Endothelial cell of umbilical vein (primary cell): Measurements from ENCODE around the gene BIN1. TPM values are rescaled to one million over a fixed set of nuclear protein-coding genes. Genes with fewer than 3 reads are reported as not detected.

ENCODE experiments used
- BruUV-seq: library from RNA; stranded (reverse); fragments of 400-500 nt; replicated peaks from 2 replicates; lab custom pipeline; 2021; lab: Mats Ljungman, UMichigan
- CTCF ChIA-PET: fragments of 300-600, 350-600 bp; sonication (Branson Sonifier 250); formaldehyde crosslinking; loops from one replicate; lab custom pipeline; 2021; ENCODE audit warnings: antibody characterized with exemption, inconsistent platforms; lab: Charles Lee
- POLR2A ChIA-PET: fragments of 300-600, 350-600 bp; sonication (Branson Sonifier 250); formaldehyde crosslinking; loops from one replicate; lab custom pipeline; 2021; ENCODE audit warnings: antibody characterized with exemption, inconsistent platforms; lab: Charles Lee
- DNase-seq: peaks from one replicate; pipeline ENCODE4 v3.0.0-alpha.2; 2011; ENCODE audit warnings: low read depth, low spot score
- FAIRE-seq: peaks from 2 replicates; lab custom pipeline; 2011; peaks lifted over from hg19 to GRCh38; lab: Jason Lieb, UNC
- H2AFZ ChIP-seq: 2 replicates; pipeline ENCODE4 v1.6.0; 2012; ENCODE audit warnings: low read depth, low read length, control low read depth, inconsistent platforms
- H3K27ac ChIP-seq: 2 replicates; pipeline ENCODE4 v1.5.1; 2011; ENCODE audit warnings: low read depth, mild to moderate bottlenecking, control low read depth, low read length, moderate library complexity; ENCODE audit not compliant: insufficient read depth
- H3K27me3 ChIP-seq, 2 experiments: 2 replicates each; pipeline versions ENCODE4 v1.6.0 to v1.6.1; 2011; ENCODE audit warnings: low read length in 2 of 2, mixed read lengths in 1 of 2; ENCODE audit not compliant: control insufficient read depth in 2 of 2, insufficient read depth in 2 of 2
- H3K36me3 ChIP-seq, 2 experiments: 2 replicates in 1 of 2; 3 replicates in 1 of 2; pipeline ENCODE4 v1.5.1; 2011; ENCODE audit warnings: low read length in 2 of 2, mild to moderate bottlenecking in 1 of 2, moderate library complexity in 1 of 2; ENCODE audit not compliant: control insufficient read depth in 2 of 2, insufficient read depth in 2 of 2; ENCODE audit errors: extremely low read depth in 1 of 2
- H3K4me1 ChIP-seq: 3 replicates; pipeline ENCODE4 v1.5.1; 2011; ENCODE audit warnings: mild to moderate bottlenecking, low read length; ENCODE audit not compliant: control insufficient read depth, insufficient read depth; ENCODE audit errors: extremely low read depth
- H3K4me2 ChIP-seq: 2 replicates; pipeline ENCODE4 v1.6.1; 2011; ENCODE audit warnings: low read length, control low read depth, mixed read lengths; ENCODE audit not compliant: insufficient read depth
- H3K4me3 ChIP-seq, 3 experiments: fragments of 200-600 bp in 1 of 3; sonication (generic), shearing (Covaris generic) in 1 of 3; replicated peaks in 1 of 3; 2 replicates each; pipeline ENCODE4 v1.5.1; 2011 to 2016; ENCODE audit warnings: control low read depth in 3 of 3, low read length in 3 of 3, mild to moderate bottlenecking in 2 of 3, inconsistent platforms in 1 of 3, low read depth in 1 of 3, moderate library complexity in 1 of 3; ENCODE audit not compliant: insufficient read depth in 1 of 3
- H3K79me2 ChIP-seq: 2 replicates; pipeline ENCODE4 v1.6.0; 2012; ENCODE audit warnings: low read length, inconsistent platforms; ENCODE audit not compliant: control insufficient read depth, insufficient read depth
- H3K9ac ChIP-seq: replicated peaks from 2 replicates; pipeline ENCODE3; 2011; ENCODE audit warnings: low read length, control low read depth; ENCODE audit not compliant: insufficient read depth; ENCODE audit errors: extremely low read depth
- H3K9me1 ChIP-seq: replicated peaks from 3 replicates; pipeline ENCODE4 v1.6.0; 2011; ENCODE audit warnings: mild to moderate bottlenecking, low read length; ENCODE audit not compliant: control insufficient read depth, insufficient read depth; ENCODE audit errors: extremely low read depth
- H3K9me3 ChIP-seq: replicated peaks from 2 replicates; pipeline ENCODE4 v1.5.1; 2012; ENCODE audit warnings: low read length, inconsistent platforms; ENCODE audit not compliant: control insufficient read depth, insufficient read depth
- H4K20me1 ChIP-seq: replicated peaks from 2 replicates; pipeline ENCODE3; 2011; ENCODE audit warnings: mild to moderate bottlenecking, low read length; ENCODE audit not compliant: control insufficient read depth, insufficient read depth; ENCODE audit errors: extremely low read depth
- CTCF ChIP-seq, 2 donors: IDR thresholded peaks; 1 replicate in 1 of 2; 2 replicates in 1 of 2; pipeline ENCODE4 v1.5.1; 2011; ENCODE audit warnings: low read length in 2 of 2, mild to moderate bottlenecking in 2 of 2, moderate library complexity in 2 of 2, control low read depth in 1 of 2, inconsistent platforms in 1 of 2, low read depth in 1 of 2; ENCODE audit not compliant: insufficient read depth in 1 of 2; ENCODE audit errors: extremely low read depth in 1 of 2
- EZH2 ChIP-seq: IDR thresholded peaks from 2 replicates; pipeline ENCODE4 v1.6.1; 2012; ENCODE audit warnings: borderline replicate concordance, low read depth, mild to moderate bottlenecking, moderate library complexity, low read length, inconsistent platforms; ENCODE audit not compliant: severe bottlenecking
- FOS ChIP-seq: IDR thresholded peaks from 2 replicates; pipeline ENCODE4 v1.6.1; 2011; ENCODE audit warnings: mild to moderate bottlenecking, low read length, moderate library complexity, borderline replicate concordance; ENCODE audit not compliant: insufficient read depth
- GATA2 ChIP-seq: IDR thresholded peaks from 2 replicates; pipeline ENCODE4 v1.7.0; 2011; ENCODE audit warnings: low read depth, mild to moderate bottlenecking, moderate library complexity, mixed read lengths, low read length; ENCODE audit not compliant: insufficient read length, insufficient read depth
- JUN ChIP-seq: IDR thresholded peaks from 2 replicates; pipeline ENCODE4 v1.6.1; 2011; ENCODE audit warnings: borderline replicate concordance, low read depth; ENCODE audit not compliant: insufficient read length, insufficient read depth
- MAX ChIP-seq: IDR thresholded peaks from 2 replicates; pipeline ENCODE4 v1.6.1; 2011; ENCODE audit not compliant: insufficient read depth, insufficient read length
- MYC ChIP-seq: IDR thresholded peaks from one replicate; pipeline ENCODE4 v1.6.1; 2011; ENCODE audit warnings: mild to moderate bottlenecking, low read depth, low read length
- POLR2A ChIP-seq: IDR thresholded peaks from 2 replicates; pipeline ENCODE4 v1.6.1; 2012; ENCODE audit warnings: low read depth, mild to moderate bottlenecking, control low read depth, low read length
- POLR2AphosphoS5 ChIP-seq: IDR thresholded peaks from 2 replicates; pipeline ENCODE4 v1.6.1; 2012; ENCODE audit warnings: low read depth, mild to moderate bottlenecking, control low read depth, low read length, moderate library complexity; ENCODE audit not compliant: insufficient read depth
- dilution Hi-C: fragments of 300-500 bp; cut with MboI; formaldehyde crosslinking; loops from one replicate; pipeline ENCODE4 v1.15.0; 2019; ENCODE audit warnings: low sequenced_read_pairs; ENCODE audit not compliant: extremely low pct_ligation_motif_present
- intact Hi-C: fragments of 100-400 bp; cut with micrococcal nuclease; formaldehyde crosslinking; loops from one replicate; pipeline ENCODE4 v1.10.0; 2022
- polyA plus RNA-seq, 4 experiments: library from polyadenylated mRNA; depleted of rRNA in 3 of 4; stranded (reverse) in 3 of 4; unstranded in 1 of 4; fragments of >200 nt; gene quantifications; 2 replicates each; pipeline versions ENCODE4 v1.2.1 to v1.2.3, GENCODE V29; 2011 to 2012; ENCODE audit warnings: missing spikeins in 1 of 4
- total RNA-seq: library from RNA; stranded (reverse); gene quantifications from 2 replicates; pipeline ENCODE4 v1.2.3, GENCODE V29; 2021

The BIN1 gene
- total and polyA plus RNA-seq, 2 donors (not counting 3 experiments of a cell fraction or from before 2014, with no cell fraction given) = 26.3 to 36.9 TPM

DNA sequence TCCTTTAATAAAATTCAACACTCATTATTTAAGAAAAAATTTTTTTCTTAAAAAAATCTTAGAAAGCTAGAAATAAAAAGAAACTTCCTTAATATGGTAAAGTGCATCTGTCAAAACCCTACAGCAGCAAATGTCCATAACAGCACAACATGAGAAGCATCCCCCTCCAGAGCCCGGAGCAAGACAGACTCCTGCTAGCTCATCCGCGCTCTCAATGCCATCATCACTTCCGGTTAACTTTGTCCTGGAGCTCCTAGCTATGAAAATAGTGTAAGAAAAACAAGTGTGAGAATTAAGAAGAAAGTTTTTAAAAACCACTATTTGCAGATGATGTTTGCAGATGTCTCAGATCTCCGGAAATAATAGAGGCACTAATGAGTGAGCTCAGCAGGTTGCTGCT lies 105.2 kb downstream of the BIN1 start:
- ChIA-PET CTCF (interaction anchor here (1.2 kb wide), 1 partner anchor 30 kb away, joined by 6 read pairs; no protein-coding TSS in a partner anchor), POLR2A (interaction anchor here (0.5 kb wide), 1 partner anchor 29 kb away, joined by 4 read pairs; no protein-coding TSS in a partner anchor)
- DNase-seq = no peak
- FAIRE-seq = no peak
- no peaks in the 10 kb centered on the region for H3K9me3 ChIP-seq
- H3K4me3 ChIP-seq = no peak overlapping the region
- no peaks in the 10 kb centered on the region for H3K79me2 ChIP-seq
- no peaks in the 10 kb centered on the region for H4K20me1 ChIP-seq
- BruUV-seq = no TSS peak
- H3K4me1 ChIP-seq = no peaks in the 10 kb centered on the region
- TF ChIP-seq POLR2AphosphoS5 = no peak
- no peak for TF ChIP-seq POLR2A
- no peak for TF ChIP-seq MAX
- no peak for TF ChIP-seq JUN
- TF ChIP-seq CTCF (IDR thresholded peaks at IDR 0.05; ENCODE audit: extremely low read depth in 1 of 2, insufficient read depth in 1 of 2, low read depth in 1 of 2, low read length in 2 of 2) = no peak
- no peak for TF ChIP-seq FOS
- TF ChIP-seq GATA2 = no peak
- no peak for TF ChIP-seq EZH2
- no peak for TF ChIP-seq MYC
- H3K9ac ChIP-seq = no peak overlapping the region
- dilution Hi-C loops (no loop called here), intact Hi-C loops (no loop called here)
- H2AFZ ChIP-seq = no peak overlapping the region
- H3K4me2 ChIP-seq = no peak overlapping the region
- peaks cover 0 to 2% of the 10 kb centered on the region in 2 experiments for H3K27me3 ChIP-seq
- no peaks in the 10 kb centered on the region for H3K36me3 ChIP-seq
- H3K9me1 ChIP-seq = no peaks in the 10 kb centered on the region
- H3K27ac ChIP-seq = no peak overlapping the region
